Heart left ventricle (tissue), 16 donors: ENCODE results near the gene SETD6. TPM values are rescaled to one million over a fixed set of nuclear protein-coding genes. Genes with fewer than 3 reads are reported as not detected.

ENCODE experiments used
- ATAC-seq, 4 donors: fragments of 200-7000 bp; cut with Tn5 transposase; one replicate each; pipeline ENCODE4 v1.9.1; 2020 to 2022; ENCODE audit warnings: moderate library complexity in 4 of 4, mild to moderate bottlenecking in 3 of 4, moderate number of reproducible peaks in 1 of 4
- DNase-seq, 5 donors: peaks; one replicate each; pipeline ENCODE4 v3.0.0-alpha.2; 2020
- H3K27ac ChIP-seq, 12 donors: fragments of 200-600 bp; sonication (generic) in 4 of 12; one replicate each; pipeline versions ENCODE4 v1.5.0 to v1.8.0; 2016 to 2022; ENCODE audit warnings: mild to moderate bottlenecking in 2 of 12
- H3K27me3 ChIP-seq, 9 donors: fragments of 200-600 bp; sonication (generic) in 2 of 9; one replicate each; pipeline versions ENCODE4 v1.5.1 to v1.8.0; 2016 to 2022; ENCODE audit warnings: mild to moderate bottlenecking in 3 of 9
- H3K36me3 ChIP-seq, 9 donors: fragments of 200-600 bp; sonication (generic) in 2 of 9; one replicate each; pipeline versions ENCODE4 v1.5.0 to v1.8.0; 2018 to 2022; ENCODE audit warnings: mild to moderate bottlenecking in 2 of 9
- H3K4me1 ChIP-seq, 12 donors: fragments of 200-600 bp; sonication (generic) in 4 of 12; one replicate each; pipeline versions ENCODE4 v1.5.0 to v1.8.0; 2016 to 2022; ENCODE audit warnings: mild to moderate bottlenecking in 3 of 12
- H3K4me3 ChIP-seq, 12 donors: fragments of 200-600 bp; sonication (generic) in 4 of 12; one replicate each; pipeline versions ENCODE4 v1.5.0 to v1.8.0; 2017 to 2022; ENCODE audit warnings: mild to moderate bottlenecking in 9 of 12, moderate library complexity in 4 of 12
- H3K9me3 ChIP-seq, 12 donors: fragments of 200-600 bp; sonication (generic) in 4 of 12; one replicate each; pipeline versions ENCODE4 v1.5.0 to v1.8.0; 2016 to 2022; ENCODE audit warnings: mild to moderate bottlenecking in 1 of 12
- POLR2A ChIP-seq, 2 donors: fragments of 450-650 bp; IDR thresholded peaks; one replicate each; pipeline ENCODE4 v1.6.1; 2017; ENCODE audit warnings: antibody characterized with exemption in 2 of 2, mild to moderate bottlenecking in 2 of 2, moderate library complexity in 2 of 2
- WGBS, 4 donors: extraction: QIAGEN DNeasy Blood & Tissue Kit in 2 of 4; methylation state at CpG; one replicate each; pipeline versions ENCODE4 v1.1.5 to v1.1.7; 2013 to 2018; 5-methylcytosine and 5-hydroxymethylcytosine counted together
- intact Hi-C, 10 donors: fragments of 100-400 bp; cut with DNase I; formaldehyde crosslinking; loops; one replicate each; pipeline versions ENCODE4 v1.11.1 to v1.14.2; 2022
- polyA plus RNA-seq, 2 donors: library from polyadenylated mRNA; stranded (reverse); fragments of 200-250 nt; gene quantifications; one replicate each; pipeline ENCODE4 v1.2.3, GENCODE V29; 2013
- total RNA-seq, 9 donors: library from RNA; depleted of rRNA in 2 of 9; stranded (reverse); fragments of >200 nt in 2 of 9; fragmentation: NEBNext Ultra II Directional in 3 of 9; extraction: Animal tissue kit (Norgen Biotek cat#: 25700) in 3 of 9; gene quantifications; one replicate each; pipeline versions ENCODE4 v1.1.0 to v1.2.4, GENCODE V29; 2016 to 2023
- TF ChIP-seq, protein P1 (sequence below), 12 donors: fragments of 200-600 bp; sonication (generic) in 4 of 12; IDR thresholded peaks; one replicate each; pipeline versions ENCODE4 v1.5.0 to v1.8.0; 2018 to 2022; ENCODE audit warnings: antibody characterized with exemption in 12 of 12, mild to moderate bottlenecking in 5 of 12
- donor health status: ischemic (EF 13 %, LVEDD 7.1; RV severe dilation, severe dysfunction).
- donor health status: healthy with polysubstance abuse.
- donor health status: DM: no; HTN: yes; CAD: no.
- donor health status: DM: no; HTN: no; CAD: no.
- donor health status: ischemic (EF 25% LVEDD 6.9; RV normal size, moderate dysfunction).
- donor health status: ischemic (EF 25% LVEDD 5.7; RV mildly dilated, moderate dysfunction).
- donor health status: healthy.
- donor health status: DM: yes; HTN: yes; CAD: no.
- donor health status: ischemic (EF 35%, LVEDD 5.7; RV mildly dilated, moderate dysfunction).
- donor health status: nonischemic (EF 11% LVEDD 7.7; RV severe dilation, severe dysfunction).
- donor health status: DM: yes; HTN: yes; CAD: no.
- donor health status: PGD.
- donor health status: ischemic (EF 29% LVEDD 5.4; RV normal size, mild dysfunction).
- donor health status: nonischemic (EF 23%, LVEDD 6.1; RV moderate dilation, normal function).

Gene SETD6
- total and polyA plus RNA-seq, 11 donors = 10.1 to 18.0 (median 14.3) TPM

DNA sequence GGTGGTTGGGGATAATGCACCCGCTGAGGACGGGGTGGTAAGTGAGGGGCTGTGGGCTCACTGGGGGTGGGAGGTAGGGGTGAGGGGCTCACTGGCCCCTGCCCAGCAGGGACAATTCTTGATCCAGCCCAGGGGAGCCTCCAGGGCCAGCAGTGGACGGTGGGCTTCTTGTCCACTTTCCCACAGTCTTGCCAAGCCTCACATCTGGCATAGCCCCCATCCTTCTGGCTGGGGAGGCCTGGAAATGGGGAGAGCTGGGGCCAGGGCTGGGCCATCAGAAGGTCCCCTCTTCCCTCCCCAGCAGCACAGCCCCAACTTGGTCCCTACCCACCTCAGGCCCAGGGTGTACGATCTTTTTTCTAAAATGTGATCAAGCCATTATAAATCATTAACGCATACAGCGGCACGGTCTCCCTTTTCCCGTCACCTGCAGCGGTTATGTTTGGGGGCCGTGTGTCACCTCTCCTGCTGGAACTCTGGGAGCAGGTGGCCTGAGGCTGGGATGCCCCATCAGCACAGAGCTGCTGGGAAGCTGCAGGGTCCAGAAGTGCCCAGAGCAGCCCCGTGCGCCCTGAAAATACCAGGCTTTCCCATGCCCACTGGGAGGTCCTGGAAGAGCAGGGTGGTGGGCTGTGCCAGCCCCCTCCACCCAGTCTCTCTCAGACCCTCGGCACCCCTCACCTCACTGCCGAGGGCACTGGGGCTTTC lies 7.2 kb upstream of the SETD6 start:
- H3K9me3 ChIP-seq = no peaks in the 10 kb centered on the region
- TF ChIP-seq POLR2A (IDR thresholded peaks at IDR 0.05) = no peak
- TF ChIP-seq, protein P1, sequence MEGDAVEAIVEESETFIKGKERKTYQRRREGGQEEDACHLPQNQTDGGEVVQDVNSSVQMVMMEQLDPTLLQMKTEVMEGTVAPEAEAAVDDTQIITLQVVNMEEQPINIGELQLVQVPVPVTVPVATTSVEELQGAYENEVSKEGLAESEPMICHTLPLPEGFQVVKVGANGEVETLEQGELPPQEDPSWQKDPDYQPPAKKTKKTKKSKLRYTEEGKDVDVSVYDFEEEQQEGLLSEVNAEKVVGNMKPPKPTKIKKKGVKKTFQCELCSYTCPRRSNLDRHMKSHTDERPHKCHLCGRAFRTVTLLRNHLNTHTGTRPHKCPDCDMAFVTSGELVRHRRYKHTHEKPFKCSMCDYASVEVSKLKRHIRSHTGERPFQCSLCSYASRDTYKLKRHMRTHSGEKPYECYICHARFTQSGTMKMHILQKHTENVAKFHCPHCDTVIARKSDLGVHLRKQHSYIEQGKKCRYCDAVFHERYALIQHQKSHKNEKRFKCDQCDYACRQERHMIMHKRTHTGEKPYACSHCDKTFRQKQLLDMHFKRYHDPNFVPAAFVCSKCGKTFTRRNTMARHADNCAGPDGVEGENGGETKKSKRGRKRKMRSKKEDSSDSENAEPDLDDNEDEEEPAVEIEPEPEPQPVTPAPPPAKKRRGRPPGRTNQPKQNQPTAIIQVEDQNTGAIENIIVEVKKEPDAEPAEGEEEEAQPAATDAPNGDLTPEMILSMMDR (IDR thresholded peaks at IDR 0.05) = no peak
- peaks cover 0 to 14% (median 0%) of the 10 kb centered on the region in 12 donors for H3K4me1 ChIP-seq
- intact Hi-C loops = no loop called here
- no peak overlapping the region for H3K4me3 ChIP-seq
- H3K27ac ChIP-seq = peak overlapping the region in 1 of 12 donors; percentile 16
- no peaks in the 10 kb centered on the region for H3K27me3 ChIP-seq
- ATAC-seq (no peak), DNase-seq (no peak)
- peaks cover 0 to 79% (median 33%) of the 10 kb centered on the region in 9 donors for H3K36me3 ChIP-seq
- 86 to 92% (median 92%) methylated on average over 11 to 14 of the region's 14 CpGs for WGBS, 4 donors

DNA sequence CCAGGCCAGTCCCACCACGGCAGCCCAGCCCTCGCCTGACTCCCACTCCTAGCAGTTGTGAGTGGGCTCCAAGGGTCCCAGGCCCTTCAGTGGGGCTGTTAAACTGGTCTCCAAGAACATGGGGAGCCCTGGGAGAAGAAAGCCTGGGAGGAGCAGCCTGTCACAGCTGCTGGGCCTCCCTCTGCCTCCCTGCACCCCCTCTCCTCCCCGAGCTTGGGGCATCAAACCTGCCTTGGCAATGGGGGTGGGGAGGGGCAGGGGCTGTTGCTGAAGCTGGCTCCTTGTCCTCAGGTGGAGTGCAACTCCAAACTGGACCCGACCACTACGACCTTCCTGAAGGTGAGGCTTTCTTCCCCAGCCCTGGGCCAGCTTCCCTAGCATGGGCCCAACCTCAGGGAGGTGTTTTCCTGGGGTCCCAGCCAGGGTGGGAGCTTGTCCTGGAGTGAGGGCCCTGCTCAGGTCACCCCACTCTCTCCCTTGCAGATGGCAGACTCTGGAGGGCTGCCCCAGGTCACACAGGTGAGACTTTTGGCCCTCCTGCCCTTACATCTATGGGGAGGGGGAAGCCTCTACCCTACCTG lies 6.6 kb upstream of the SETD6 start:
- H3K36me3 ChIP-seq = peaks cover 0 to 79% (median 33%) of the 10 kb centered on the region in 9 donors
- intact Hi-C loops = no loop called here
- H3K4me3 ChIP-seq = no peak overlapping the region
- no peaks in the 10 kb centered on the region for H3K9me3 ChIP-seq
- H3K4me1 ChIP-seq = peaks cover 0 to 14% (median 0%) of the 10 kb centered on the region in 12 donors
- ATAC-seq (no peak), DNase-seq (no peak)
- 72 to 96% (median 90%) methylated on average over 3 to 5 of the region's 5 CpGs for WGBS, 4 donors
- H3K27ac ChIP-seq = peak overlapping the region in 1 of 12 donors; percentile 8
- H3K27me3 ChIP-seq = no peaks in the 10 kb centered on the region
- no peak for TF ChIP-seq POLR2A (IDR thresholded peaks at IDR 0.05)
- TF ChIP-seq, protein P1 (IDR thresholded peaks at IDR 0.05) = no peak

DNA sequence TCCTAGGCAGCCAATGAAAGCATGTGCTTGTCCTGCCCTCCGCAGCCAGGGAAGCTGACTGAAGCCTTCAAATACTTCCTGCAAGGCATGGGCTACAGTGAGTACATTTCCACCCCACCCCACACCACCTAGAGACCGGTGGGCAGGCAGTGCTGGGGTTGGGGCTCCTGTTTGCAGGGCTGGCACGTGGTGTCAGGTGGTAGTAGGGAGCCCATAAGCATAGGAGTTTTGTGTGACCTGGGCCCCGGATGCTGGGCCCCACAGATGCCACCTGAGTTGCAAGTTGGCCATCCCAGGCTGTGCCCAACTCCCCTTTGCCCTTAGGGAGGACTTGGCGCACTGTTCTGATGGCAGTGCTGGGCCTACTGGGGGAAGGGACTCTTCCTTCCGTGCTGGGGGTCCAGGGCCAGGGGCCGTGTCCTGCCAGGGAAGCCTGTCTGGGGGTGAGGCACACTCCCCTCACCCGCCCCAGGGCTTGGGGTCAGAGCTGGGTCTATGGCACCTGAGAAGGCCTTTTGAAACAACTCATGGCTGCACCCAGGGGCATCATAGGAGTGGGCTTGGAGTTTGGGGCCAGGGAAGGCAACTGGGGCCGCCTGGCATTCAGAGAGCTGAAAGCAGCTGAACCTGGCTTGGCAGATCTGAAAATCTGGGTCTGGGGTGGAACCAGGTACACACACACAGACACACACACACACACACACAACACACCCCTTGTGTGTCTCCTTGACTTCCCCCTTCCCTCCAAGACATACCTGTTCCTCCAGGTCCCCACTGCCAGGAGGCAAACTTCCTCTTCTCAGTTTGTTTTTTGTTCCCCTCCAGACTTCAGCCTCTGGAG lies 5.8 kb upstream of the SETD6 start:
- DNase-seq (no peak), ATAC-seq (no peak)
- Histone ChIP-seq H3K9me3 (no peaks in the 10 kb centered on the region), H3K27ac (peak overlapping the region in 1 of 12 donors; percentile 8), H3K36me3 (peaks cover 0 to 73% (median 27%) of the 10 kb centered on the region in 9 donors), H3K4me1 (peaks cover 0 to 17% (median 3%) of the 10 kb centered on the region in 12 donors), H3K27me3 (no peaks in the 10 kb centered on the region), H3K4me3 (no peak overlapping the region)
- no peak for TF ChIP-seq POLR2A (IDR thresholded peaks at IDR 0.05)
- TF ChIP-seq, protein P1 (IDR thresholded peaks at IDR 0.05) = no peak
- intact Hi-C loops = loop anchor here in 7 of 10 donors (5.0 to 10.0 kb wide), 7 partner anchors 115 to 248 kb away; partner anchors contain the start of gene CNOT1 (in 3 of the 7)
- WGBS, 4 donors = 83 to 100% (median 92%) methylated on average over 3 to 9 of the region's 9 CpGs
